Lung (tissue), 12 donors: ENCODE data around the gene PRG3. TPM values are rescaled to one million over a fixed set of nuclear protein-coding genes. Genes with fewer than 3 reads are reported as not detected.

Source experiments
- ATAC-seq: fragments of 200-7000 bp; cut with Tn5 transposase; one replicate; pipeline ENCODE4 v1.9.1; 2020; ENCODE audit warnings: moderate number of reproducible peaks; ENCODE audit not compliant: insufficient read depth, low FRiP score
- DNase-seq, 3 donors: peaks; one replicate each; pipeline ENCODE4 v3.0.0-alpha.2; 2013 to 2017
- H3K27ac ChIP-seq, 2 donors: one replicate each; pipeline ENCODE4 v1.5.1; 2013; ENCODE audit warnings: mild to moderate bottlenecking in 2 of 2, moderate library complexity in 2 of 2, control low read depth in 1 of 2, inconsistent platforms in 1 of 2, low read depth in 1 of 2, low read length in 1 of 2
- H3K27me3 ChIP-seq, 3 donors: one replicate each; pipeline ENCODE4 v1.5.1; 2013; ENCODE audit warnings: low read length in 2 of 3; ENCODE audit not compliant: control insufficient read depth in 3 of 3, insufficient read depth in 3 of 3
- H3K36me3 ChIP-seq, 4 donors: one replicate each; pipeline ENCODE4 v1.5.1; 2013; ENCODE audit warnings: low read length in 4 of 4, mild to moderate bottlenecking in 1 of 4, moderate library complexity in 1 of 4; ENCODE audit not compliant: control insufficient read depth in 4 of 4, insufficient read depth in 4 of 4
- H3K4me1 ChIP-seq, 5 donors: one replicate each; pipeline ENCODE4 v1.5.1; 2013; ENCODE audit warnings: low read length in 5 of 5, mild to moderate bottlenecking in 2 of 5, moderate library complexity in 1 of 5; ENCODE audit not compliant: control insufficient read depth in 5 of 5, insufficient read depth in 5 of 5
- H3K4me3 ChIP-seq: one replicate; pipeline ENCODE4 v1.5.1; 2013; ENCODE audit warnings: mild to moderate bottlenecking, control low read depth, moderate library complexity
- H3K9ac ChIP-seq, 2 donors: one replicate each; pipeline ENCODE4 v1.5.1; 2013; ENCODE audit warnings: low read length in 2 of 2, control low read depth in 1 of 2; ENCODE audit not compliant: insufficient read depth in 1 of 2
- H3K9me3 ChIP-seq, 4 donors: one replicate each; pipeline ENCODE4 v1.5.1; 2013; ENCODE audit warnings: low read length in 3 of 4, mild to moderate bottlenecking in 1 of 4, moderate library complexity in 1 of 4; ENCODE audit not compliant: control insufficient read depth in 4 of 4, insufficient read depth in 3 of 4
- CTCF ChIP-seq: IDR thresholded peaks from 2 replicates; pipeline ENCODE4 v1.5.1; 2012; ENCODE audit warnings: mild to moderate bottlenecking; ENCODE audit errors: control extremely low read depth, extremely low read depth
- WGBS, 2 donors: extraction: QIAGEN DNeasy Blood & Tissue Kit; methylation state at CpG; one replicate each; pipeline ENCODE4 v1.1.7; 2013; 5-methylcytosine and 5-hydroxymethylcytosine counted together
- polyA plus RNA-seq, 2 donors: library from polyadenylated mRNA; stranded (reverse); fragments of 200-250 nt; gene quantifications; one replicate each; pipeline ENCODE4 v1.2.1, GENCODE V29; 2013
- total RNA-seq, 2 donors: library from RNA; depleted of rRNA in 1 of 2; stranded (reverse); fragments of >200 nt in 1 of 2; gene quantifications; one replicate each; pipeline ENCODE4 v1.2.1, GENCODE V29; 2014 to 2021
- donor health status: control.
- donor health status: control.
- donor health status: Bipolar disorder and iron deficiency.
- donor health status: healthy.
- donor health status: DM: yes; HTN: yes; CAD: no.

Gene PRG3
- total and polyA plus RNA-seq, 4 donors = 0.63 to 1.4 TPM; not detected in 2

- Histone ChIP-seq H3K4me3 (no peak overlapping the region), H3K27me3 (no peaks in the 10 kb centered on the region), H3K27ac (no peak overlapping the region), H3K36me3 (no peaks in the 10 kb centered on the region), H3K9me3 (no peaks in the 10 kb centered on the region), H3K9ac (no peak overlapping the region), H3K4me1 (peaks cover 0 to 7% (median 3%) of the 10 kb centered on the region in 5 donors)
- ATAC-seq (no peak), DNase-seq (no peak)
- no peak for TF ChIP-seq CTCF
- WGBS, 2 donors = 79 to 86% methylated on average over 6 of the region's 6 CpGs
Observed at GRCh38 chr11:57341250-57341808, 39.6 kb downstream of the PRG3 start.

GRCh38 chr11:57340039-57340615, 40.8 kb downstream of the PRG3 start:
- ATAC-seq = no peak
- Histone ChIP-seq H3K27ac (no peak overlapping the region), H3K9me3 (no peaks in the 10 kb centered on the region), H3K4me1 (peaks cover 0 to 13% (median 7%) of the 10 kb centered on the region in 5 donors), H3K9ac (no peak overlapping the region), H3K27me3 (no peaks in the 10 kb centered on the region), H3K36me3 (no peaks in the 10 kb centered on the region), H3K4me3 (no peak overlapping the region)
- peak in 1 of 3 donors; percentile 49 for DNase-seq
- WGBS, 2 donors = 47 to 55% methylated on average over 12 of the region's 12 CpGs
- TF ChIP-seq CTCF = no peak

GRCh38 chr11:57339328-57339727, 41.6 kb downstream of the PRG3 start:
- Histone ChIP-seq H3K4me3 (no peak overlapping the region), H3K27me3 (no peaks in the 10 kb centered on the region), H3K27ac (no peak overlapping the region), H3K36me3 (peaks cover 0 to 3% (median 0%) of the 10 kb centered on the region in 4 donors), H3K9ac (no peak overlapping the region), H3K9me3 (no peaks in the 10 kb centered on the region), H3K4me1 (peaks cover 0 to 21% (median 12%) of the 10 kb centered on the region in 5 donors)
- WGBS, 2 donors = 72 to 83% methylated on average over 5 of the region's 5 CpGs
- no peak for TF ChIP-seq CTCF
- ATAC-seq (no peak), DNase-seq (no peak)
